Tibial artery (tissue), 4 donors: ENCODE measurements around the gene RNLS.

Experiments used
- DNase-seq, 2 donors: peaks; one replicate each; pipeline ENCODE4 v3.0.0-alpha.2; 2019
- H3K27ac ChIP-seq, 2 donors: fragments of 200-600 bp; sonication (generic) in 1 of 2; 1 replicate in 1 of 2; 2 replicates in 1 of 2; pipeline ENCODE4 v1.5.1; 2018 to 2019; ENCODE audit warnings: mild to moderate bottlenecking in 1 of 2
- H3K27me3 ChIP-seq, 2 donors: fragments of 200-600 bp; sonication (generic) in 1 of 2; one replicate each; pipeline versions ENCODE4 v1.5.1 to v1.6.0; 2016 to 2019
- H3K36me3 ChIP-seq, 3 donors: fragments of 200-600 bp; sonication (generic) in 2 of 3; one replicate each; pipeline ENCODE4 v1.5.1; 2016 to 2019; ENCODE audit warnings: mild to moderate bottlenecking in 2 of 3
- H3K4me1 ChIP-seq, 4 donors: fragments of 200-600 bp; sonication (generic) in 2 of 4; 1 replicate in 3 of 4; 2 replicates in 1 of 4; pipeline ENCODE4 v1.5.1; 2016 to 2019
- H3K4me3 ChIP-seq, 2 donors: fragments of 200-600 bp; sonication (generic) in 1 of 2; 1 replicate in 1 of 2; 2 replicates in 1 of 2; pipeline ENCODE4 v1.5.1; 2018 to 2019; ENCODE audit warnings: mild to moderate bottlenecking in 2 of 2
- H3K9me3 ChIP-seq, 3 donors: fragments of 200-600 bp; sonication (generic) in 1 of 3; one replicate each; pipeline ENCODE4 v1.5.1; 2016 to 2019
- intact Hi-C: fragments of 100-400 bp; cut with DNase I; formaldehyde crosslinking; loops from one replicate; pipeline ENCODE4 v1.15.0; 2023; ENCODE audit warnings: low total_unique reads
- TF ChIP-seq, protein P1 (sequence below), 2 experiments: fragments of 200-600 bp in 1 of 2; fragments of 450-650 bp in 1 of 2; IDR thresholded peaks; one replicate each; pipeline ENCODE4 v1.5.1; 2017 to 2019; ENCODE audit warnings: antibody characterized with exemption in 2 of 2, mild to moderate bottlenecking in 1 of 2, moderate library complexity in 1 of 2

The RNLS gene

DNA sequence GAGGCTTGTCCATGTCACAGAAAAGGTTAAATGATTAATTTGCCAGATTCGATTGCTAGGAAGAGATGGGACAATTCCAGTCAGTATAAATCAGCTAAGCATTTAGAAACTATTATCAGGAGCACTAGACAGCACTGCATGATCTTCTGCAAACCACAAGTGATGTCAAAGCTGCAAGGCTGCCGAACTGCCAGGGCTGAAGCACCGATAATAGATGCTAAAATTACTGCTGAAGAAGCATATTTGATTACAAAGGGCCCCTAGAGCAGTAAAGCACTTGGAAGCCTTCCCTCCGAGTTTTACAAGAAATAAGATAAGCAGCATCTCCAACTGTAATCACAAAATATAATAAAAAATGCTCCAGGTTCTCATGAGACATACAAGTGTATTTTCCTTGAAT lies 40.6 kb downstream of the RNLS start:
- Histone ChIP-seq H3K36me3 (no peaks in the 10 kb centered on the region), H3K9me3 (no peaks in the 10 kb centered on the region), H3K4me3 (no peak overlapping the region), H3K27me3 (no peaks in the 10 kb centered on the region), H3K4me1 (peaks cover 0 to 39% (median 13%) of the 10 kb centered on the region in 4 donors), H3K27ac (peak overlapping the region; percentile 69 to 75)
- TF ChIP-seq, protein P1, sequence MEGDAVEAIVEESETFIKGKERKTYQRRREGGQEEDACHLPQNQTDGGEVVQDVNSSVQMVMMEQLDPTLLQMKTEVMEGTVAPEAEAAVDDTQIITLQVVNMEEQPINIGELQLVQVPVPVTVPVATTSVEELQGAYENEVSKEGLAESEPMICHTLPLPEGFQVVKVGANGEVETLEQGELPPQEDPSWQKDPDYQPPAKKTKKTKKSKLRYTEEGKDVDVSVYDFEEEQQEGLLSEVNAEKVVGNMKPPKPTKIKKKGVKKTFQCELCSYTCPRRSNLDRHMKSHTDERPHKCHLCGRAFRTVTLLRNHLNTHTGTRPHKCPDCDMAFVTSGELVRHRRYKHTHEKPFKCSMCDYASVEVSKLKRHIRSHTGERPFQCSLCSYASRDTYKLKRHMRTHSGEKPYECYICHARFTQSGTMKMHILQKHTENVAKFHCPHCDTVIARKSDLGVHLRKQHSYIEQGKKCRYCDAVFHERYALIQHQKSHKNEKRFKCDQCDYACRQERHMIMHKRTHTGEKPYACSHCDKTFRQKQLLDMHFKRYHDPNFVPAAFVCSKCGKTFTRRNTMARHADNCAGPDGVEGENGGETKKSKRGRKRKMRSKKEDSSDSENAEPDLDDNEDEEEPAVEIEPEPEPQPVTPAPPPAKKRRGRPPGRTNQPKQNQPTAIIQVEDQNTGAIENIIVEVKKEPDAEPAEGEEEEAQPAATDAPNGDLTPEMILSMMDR (IDR thresholded peaks at IDR 0.05): no peak
- intact Hi-C loops: loop anchor here (5.0 kb wide), 1 partner anchor 405 kb away; no protein-coding TSS in a partner anchor
- no peak for DNase-seq

DNA sequence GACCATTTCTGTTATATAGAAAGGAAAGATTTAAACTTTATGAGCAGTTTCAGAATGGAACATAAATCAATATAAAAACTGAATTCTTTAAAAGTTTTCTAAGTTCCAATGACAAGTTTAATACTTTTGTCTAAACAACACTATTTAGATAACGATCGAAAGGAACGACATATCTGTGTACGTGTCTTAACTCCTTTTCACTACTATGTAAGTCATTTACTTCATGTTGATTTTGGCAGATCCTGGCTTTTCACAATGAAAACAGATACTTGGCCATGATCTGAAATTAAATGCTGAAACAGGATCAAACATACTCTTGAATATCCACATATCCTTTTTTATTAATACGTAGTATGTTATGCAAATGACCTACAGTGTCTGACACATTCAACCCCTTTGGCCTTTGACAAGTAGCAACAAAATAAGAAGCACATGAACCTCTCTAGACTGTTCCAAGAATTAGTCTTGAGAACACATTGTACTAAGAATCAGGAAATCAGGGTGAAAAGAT lies 41.9 kb downstream of the RNLS start:
- TF ChIP-seq, protein P1 (IDR thresholded peaks at IDR 0.05): no peak
- intact Hi-C loops: loop anchor here (5.0 kb wide), 1 partner anchor 404 kb away; no protein-coding TSS in a partner anchor
- Histone ChIP-seq H3K9me3 (no peaks in the 10 kb centered on the region), H3K27ac (peak overlapping the region; percentile 69 to 75), H3K36me3 (no peaks in the 10 kb centered on the region), H3K4me3 (no peak overlapping the region), H3K4me1 (peaks cover 0 to 42% (median 13%) of the 10 kb centered on the region in 4 donors), H3K27me3 (no peaks in the 10 kb centered on the region)
- no peak for DNase-seq

DNA sequence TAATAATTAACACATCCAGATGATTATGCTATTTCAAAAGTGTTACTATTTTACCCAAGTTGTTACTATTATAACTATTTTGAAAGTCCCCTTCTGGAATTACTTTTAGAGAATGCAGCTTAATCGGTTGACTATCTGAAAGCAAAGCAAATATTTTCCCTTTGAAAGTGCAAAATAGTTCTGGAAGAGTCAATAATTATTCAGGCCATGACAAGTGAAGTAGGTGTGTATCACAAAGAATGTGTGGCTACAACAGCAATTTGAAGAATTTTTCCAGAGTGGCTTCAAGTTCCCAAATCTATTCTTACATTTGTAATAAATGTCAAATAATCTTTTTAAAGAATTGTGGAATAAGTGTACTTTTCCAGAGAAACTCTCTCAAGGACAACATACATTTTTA lies 42.8 kb downstream of the RNLS start:
- Histone ChIP-seq H3K27ac (peak overlapping the region; percentile 69 to 75), H3K4me3 (no peak overlapping the region), H3K27me3 (no peaks in the 10 kb centered on the region), H3K9me3 (no peaks in the 10 kb centered on the region), H3K36me3 (no peaks in the 10 kb centered on the region), H3K4me1 (peaks cover 0 to 42% (median 13%) of the 10 kb centered on the region in 4 donors)
- DNase-seq: no peak
- TF ChIP-seq, protein P1 (IDR thresholded peaks at IDR 0.05): no peak
- intact Hi-C loops: loop anchor here (5.0 kb wide), 1 partner anchor 403 kb away; no protein-coding TSS in a partner anchor

DNA sequence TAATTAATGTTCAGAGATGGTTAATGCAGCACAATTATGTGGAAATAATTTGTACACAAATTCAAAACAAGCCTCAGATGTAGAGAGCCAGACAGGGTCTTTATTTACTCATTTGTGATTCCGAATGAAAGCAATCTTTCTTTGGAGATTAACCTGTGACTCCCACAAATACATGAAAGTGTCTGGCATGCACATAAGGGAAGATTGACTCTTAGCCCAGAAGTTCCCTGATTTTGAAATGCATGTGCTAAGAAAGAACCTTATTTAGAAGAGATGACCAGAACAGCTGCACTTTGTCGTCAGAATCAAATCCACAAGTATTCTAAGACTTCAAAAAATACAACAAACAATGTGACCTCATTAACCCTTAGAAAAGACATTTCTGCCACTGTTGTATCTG lies 45.1 kb downstream of the RNLS start:
- intact Hi-C loops: no loop called here
- TF ChIP-seq, protein P1 (IDR thresholded peaks at IDR 0.05): no peak
- Histone ChIP-seq H3K9me3 (no peaks in the 10 kb centered on the region), H3K27me3 (no peaks in the 10 kb centered on the region), H3K4me3 (no peak overlapping the region), H3K27ac (peak overlapping the region in 1 of 2 donors; percentile 11), H3K36me3 (no peaks in the 10 kb centered on the region), H3K4me1 (peaks cover 0 to 42% (median 13%) of the 10 kb centered on the region in 4 donors)
- DNase-seq: no peak

DNA sequence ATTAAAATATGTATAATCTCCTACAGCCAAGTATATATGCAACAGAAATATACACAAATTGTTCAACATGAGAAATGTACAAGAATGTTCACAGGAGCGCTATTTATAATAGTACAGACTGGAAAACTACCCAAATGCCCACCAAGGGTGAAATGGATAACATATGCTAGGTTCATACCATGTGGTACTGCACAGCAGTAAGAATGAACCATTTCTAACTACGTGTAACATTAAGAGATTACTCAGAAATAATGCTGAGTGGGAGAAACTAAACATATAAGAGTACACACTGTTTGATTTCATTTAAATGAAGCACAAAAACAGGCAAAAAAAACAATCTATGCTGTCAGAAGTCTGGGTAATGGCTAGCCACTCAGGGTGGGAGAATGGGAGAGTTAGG lies 45.8 kb downstream of the RNLS start:
- Histone ChIP-seq H3K9me3 (no peaks in the 10 kb centered on the region), H3K27ac (peak overlapping the region in 1 of 2 donors; percentile 21), H3K36me3 (no peaks in the 10 kb centered on the region), H3K4me3 (no peak overlapping the region), H3K4me1 (peaks cover 0 to 41% (median 11%) of the 10 kb centered on the region in 4 donors), H3K27me3 (no peaks in the 10 kb centered on the region)
- intact Hi-C loops: no loop called here
- no peak for DNase-seq
- TF ChIP-seq, protein P1 (IDR thresholded peaks at IDR 0.05): no peak
